AG04450 (cell line): Measurements from ENCODE around the gene ZBTB20. TPM values are rescaled to one million over a fixed set of nuclear protein-coding genes. Genes with fewer than 3 reads are reported as not detected.

Source experiments
- CTCF ChIA-PET: fragments of 300-600, 350-600 bp; formaldehyde crosslinking; extraction: SDS; loops from one replicate; lab custom pipeline; 2022; ENCODE audit warnings: antibody characterized with exemption, inconsistent platforms; lab: Charles Lee
- POLR2A ChIA-PET: fragments of 350-600 bp; formaldehyde crosslinking; extraction: SDS; loops from one replicate; lab custom pipeline; 2021; ENCODE audit warnings: antibody characterized with exemption, inconsistent platforms; lab: Yijun Ruan, JAX
- DNase-seq: peaks from one replicate; pipeline ENCODE4 v3.0.0-alpha.2; 2011; ENCODE audit warnings: low read depth, low spot score
- H3K27ac ChIP-seq: one replicate; pipeline ENCODE4 v1.5.1; 2012; ENCODE audit warnings: low read depth, low read length, control low read depth
- H3K27me3 ChIP-seq: one replicate; pipeline ENCODE4 v1.6.0; 2012; ENCODE audit warnings: low read length; ENCODE audit not compliant: control insufficient read depth, insufficient read depth
- H3K4me3 ChIP-seq: 2 replicates; pipeline ENCODE4 v1.5.1; 2011; ENCODE audit warnings: mild to moderate bottlenecking, low read depth, low read length, control low read depth
- H3K9me3 ChIP-seq: 2 replicates; pipeline ENCODE4 v1.5.1; 2012; ENCODE audit warnings: low read length; ENCODE audit not compliant: control insufficient read depth, insufficient read depth
- CTCF ChIP-seq: IDR thresholded peaks from 2 replicates; pipeline ENCODE4 v1.5.1; 2011; ENCODE audit warnings: low read depth, low read length, control low read depth, inconsistent platforms
- polyA plus RNA-seq: library from polyadenylated mRNA; depleted of rRNA; stranded (reverse); fragments of >200 nt; gene quantifications from 2 replicates; pipeline ENCODE4 v1.2.3, GENCODE V29; 2011

The ZBTB20 gene
- polyA plus RNA-seq, 1 experiment, result 3.0 TPM

GRCh38 chr3:114538211-114538610 is 608.9 kb downstream of the ZBTB20 start:
- Histone ChIP-seq H3K4me3 (no peak overlapping the region), H3K27ac (no peak overlapping the region), H3K9me3 (no peaks in the 10 kb centered on the region), H3K27me3 (no peaks in the 10 kb centered on the region)
- DNase-seq, result no peak
- ChIA-PET POLR2A (interaction anchor here (0.6 kb wide), 1 partner anchor 119 kb away, joined by 4 read pairs; no protein-coding TSS in a partner anchor), CTCF (no interaction called here)
- TF ChIP-seq CTCF, result no peak

- H3K27ac ChIP-seq, result no peak overlapping the region
- no peak overlapping the region for H3K4me3 ChIP-seq
- H3K9me3 ChIP-seq, result peaks cover 8% of the 10 kb centered on the region
- H3K27me3 ChIP-seq, result no peaks in the 10 kb centered on the region
- no peak for DNase-seq
- ChIA-PET CTCF (interaction anchor here (0.7 to 1.5 kb wide), 5 partner anchors 14 to 1475 kb away, joined by 4 to 8 read pairs (median 5); no protein-coding TSS in a partner anchor), POLR2A (no interaction called here)
- TF ChIP-seq CTCF, result no peak
These were observed 618.6 kb downstream of the ZBTB20 start for GRCh38 chr3:114528517-114528916.

- POLR2A ChIA-PET, result interaction anchor here (0.7 kb wide), 1 partner anchor 57 kb away, joined by 10 read pairs; no protein-coding TSS in a partner anchor
- CTCF ChIA-PET, result interaction anchor here (0.6 to 2.4 kb wide), 18 partner anchors 8 to 642 kb away, joined by 3 to 19 read pairs (median 4); no protein-coding TSS in a partner anchor
- TF ChIP-seq CTCF, result peak; percentile 69
- DNase-seq, result no peak
- no peak overlapping the region for H3K27ac ChIP-seq
- no peak overlapping the region for H3K4me3 ChIP-seq
- H3K9me3 ChIP-seq, result peaks cover 2% of the 10 kb centered on the region
- H3K27me3 ChIP-seq, result no peaks in the 10 kb centered on the region
These were observed 619.9 kb downstream of the ZBTB20 start for GRCh38 chr3:114527036-114527644.

GRCh38 chr3:114525278-114525677 is 621.8 kb downstream of the ZBTB20 start:
- H3K9me3 ChIP-seq, result no peaks in the 10 kb centered on the region
- H3K27me3 ChIP-seq, result no peaks in the 10 kb centered on the region
- no peak for TF ChIP-seq CTCF
- no peak overlapping the region for H3K27ac ChIP-seq
- ChIA-PET CTCF (interaction anchor here (1.4 kb wide), 1 partner anchor 14 kb away, joined by 3 read pairs; no protein-coding TSS in a partner anchor), POLR2A (no interaction called here)
- no peak for DNase-seq
- no peak overlapping the region for H3K4me3 ChIP-seq

- CTCF ChIA-PET, result no interaction called here
- Histone ChIP-seq H3K9me3 (no peaks in the 10 kb centered on the region), H3K27ac (no peak overlapping the region), H3K4me3 (no peak overlapping the region), H3K27me3 (no peaks in the 10 kb centered on the region)
- POLR2A ChIA-PET, result no interaction called here
- TF ChIP-seq CTCF, result 0 out of 2 replicates have a peak, but pooled peaks have one; percentile 3
- DNase-seq, result peak; percentile 36
These were observed 627.7 kb downstream of the ZBTB20 start for GRCh38 chr3:114519415-114519814.
